GM20431 (cell line): ENCODE results near the gene PELI3.
"Not testable (repeated sequence)": the region's sequence is repeated elsewhere in the genome, so short reads cannot be mapped to it uniquely, and the experiment has no call there.

Experiments used
- in situ Hi-C: fragments of 300-500 bp; cut with MseI, MboI; formaldehyde crosslinking; loops from one replicate; pipeline ENCODE4 v1.15.0; 2020; ENCODE audit warnings: low sequenced_read_pairs; ENCODE audit not compliant: unreplicated experiment

Gene PELI3

GRCh38 chr11:66466225-66467033, at the start of gene PELI3:
Gene PELI3 (plus strand): TSS chr11:66466905. CDS start chr11:66468129, 1,224 bp downstream.
- in situ Hi-C loops: no loop called here

- in situ Hi-C loops: loop anchor here (25.0 kb wide), 1 partner anchor 270 kb away; the partner anchor contains the start of gene RBM4B
Measured at GRCh38 chr11:66417000-66417399, 49.7 kb upstream of the PELI3 start.

- in situ Hi-C loops: loop anchor here (25.0 kb wide), 1 partner anchor 269 kb away; the partner anchor contains the start of gene RBM4B
Measured at GRCh38 chr11:66418168-66418985, 48.3 kb upstream of the PELI3 start.

GRCh38 chr11:66418986-66419308, 47.8 kb upstream of the PELI3 start:
- in situ Hi-C loops: loop anchor here (25.0 kb wide), 1 partner anchor 268 kb away; the partner anchor contains the start of gene RBM4B

- in situ Hi-C loops: loop anchor here (25.0 kb wide), 1 partner anchor 267 kb away; the partner anchor contains the start of gene RBM4B
Measured at GRCh38 chr11:66419825-66420224, 46.9 kb upstream of the PELI3 start.

GRCh38 chr11:66420671-66421476, 45.8 kb upstream of the PELI3 start, which contains the start of gene NPAS4:
Gene NPAS4 (plus strand): TSS chr11:66421035. CDS start chr11:66421180, 145 bp downstream.
- in situ Hi-C loops: loop anchor here (25.0 kb wide), 1 partner anchor 266 kb away; the partner anchor contains the start of gene RBM4B

- in situ Hi-C loops: loop anchor here (25.0 kb wide), 1 partner anchor 266 kb away; the partner anchor contains the start of gene RBM4B
Measured at GRCh38 chr11:66421492-66422205, 45.1 kb upstream of the PELI3 start.

GRCh38 chr11:66426314-66426713, 40.4 kb upstream of the PELI3 start:
- in situ Hi-C loops: no loop called here

GRCh38 chr11:66428933-66429332, 37.8 kb upstream of the PELI3 start:
- in situ Hi-C loops: no loop called here

GRCh38 chr11:66429983-66430602, 36.6 kb upstream of the PELI3 start:
- in situ Hi-C loops: no loop called here

GRCh38 chr11:66431287-66431686, 35.4 kb upstream of the PELI3 start:
- in situ Hi-C loops: not testable (repeated sequence)

- in situ Hi-C loops: not testable (repeated sequence)
Measured at GRCh38 chr11:66431871-66432329, 34.8 kb upstream of the PELI3 start.

- in situ Hi-C loops: no loop called here
Measured at GRCh38 chr11:66432597-66432996, 34.1 kb upstream of the PELI3 start.

- in situ Hi-C loops: no loop called here
Measured at GRCh38 chr11:66437979-66438503, 28.7 kb upstream of the PELI3 start.

GRCh38 chr11:66438504-66439466, 27.9 kb upstream of the PELI3 start, which contains the start of gene MRPL11:
Gene MRPL11 (minus strand): TSS chr11:66438848. CDS start chr11:66438754, 94 bp downstream.
- in situ Hi-C loops: no loop called here

GRCh38 chr11:66440101-66440939, 26.4 kb upstream of the PELI3 start:
- in situ Hi-C loops: not testable (repeated sequence)
